Measurements from ENCODE around the gene TBCB.
"Not testable (repeated sequence)": the region's sequence is repeated elsewhere in the genome, so short reads cannot be mapped to it uniquely, and the experiment has no call there.

The TBCB gene

GRCh38 chr19:36115453-36116343 lies at the start of gene TBCB:
TSS of gene TBCB (plus strand) at chr19:36115468. CDS start at chr19:36115561, 93 bp downstream.
- peak; percentile 93 to 95 for DNase-seq

- no peak for DNase-seq
These were observed 47.6 kb upstream of the TBCB start for GRCh38 chr19:36067681-36068080.

GRCh38 chr19:36068810-36069499 lies 46.3 kb upstream of the TBCB start:
- DNase-seq: not testable (repeated sequence)

GRCh38 chr19:36072081-36072480 lies 43.2 kb upstream of the TBCB start:
- DNase-seq: no peak

- no peak for DNase-seq
These were observed 42.0 kb upstream of the TBCB start for GRCh38 chr19:36073121-36073876.

GRCh38 chr19:36079389-36079945 lies 35.8 kb upstream of the TBCB start:
- DNase-seq: no peak

- DNase-seq: no peak
These were observed 33.9 kb upstream of the TBCB start for GRCh38 chr19:36081385-36081784.

GRCh38 chr19:36081894-36082293 lies 33.4 kb upstream of the TBCB start:
- no peak for DNase-seq

- DNase-seq: no peak
These were observed 32.4 kb upstream of the TBCB start for GRCh38 chr19:36082916-36083315.

GRCh38 chr19:36084231-36085009 lies 30.8 kb upstream of the TBCB start:
- no peak for DNase-seq

GRCh38 chr19:36086326-36086725 lies 28.9 kb upstream of the TBCB start:
- DNase-seq: no peak

GRCh38 chr19:36089847-36090246 lies 25.4 kb upstream of the TBCB start:
- no peak for DNase-seq

- no peak for DNase-seq
These were observed 24.2 kb upstream of the TBCB start for GRCh38 chr19:36090910-36091695.

GRCh38 chr19:36092566-36092965 lies 22.7 kb upstream of the TBCB start:
- no peak for DNase-seq

GRCh38 chr19:36093146-36093662 lies 22.1 kb upstream of the TBCB start:
- peak; percentile 38 to 51 for DNase-seq

- no peak for DNase-seq
These were observed 21.6 kb upstream of the TBCB start for GRCh38 chr19:36093687-36094086.

- DNase-seq: no peak
These were observed 18.2 kb upstream of the TBCB start for GRCh38 chr19:36097036-36097435.

- DNase-seq: no peak
These were observed 16.0 kb upstream of the TBCB start for GRCh38 chr19:36099166-36099785.

- no peak for DNase-seq
These were observed 14.8 kb upstream of the TBCB start for GRCh38 chr19:36100476-36100875.

GRCh38 chr19:36101550-36102327 lies 13.5 kb upstream of the TBCB start:
- no peak for DNase-seq

Measured in activated CD4-positive, alpha-beta T cell treated with anti-CD3 and anti-CD28 coated beads, Interleukin-2, amount 50 U/mL, for 48 hours (primary cell).